Gastroesophageal sphincter (tissue), 4 donors: ENCODE measurements around the gene SLC8A2. TPM values are rescaled to one million over a fixed set of nuclear protein-coding genes. Genes with fewer than 3 reads are reported as not detected.

Experiments used
- ATAC-seq: fragments of 150-250 bp; one replicate; pipeline ENCODE4 v1.9.1; 2016; ENCODE audit warnings: mild to moderate bottlenecking, moderate library complexity
- H3K27ac ChIP-seq, 4 donors: fragments of 200-600 bp; sonication (generic) in 3 of 4; 1 replicate in 3 of 4; 2 replicates in 1 of 4; pipeline ENCODE4 v1.5.1; 2016 to 2019
- H3K27me3 ChIP-seq: fragments of 200-600 bp; sonication (generic); one replicate; pipeline ENCODE4 v1.5.1; 2019
- H3K36me3 ChIP-seq, 2 donors: fragments of 200-600 bp; sonication (generic); one replicate each; pipeline ENCODE4 v1.5.1; 2019; ENCODE audit warnings: control low read depth in 1 of 2
- H3K4me1 ChIP-seq, 3 donors: fragments of 200-600 bp; sonication (generic); 1 replicate in 2 of 3; 2 replicates in 1 of 3; pipeline ENCODE4 v1.5.1; 2016 to 2019; ENCODE audit warnings: control low read depth in 2 of 3
- H3K4me3 ChIP-seq, 2 donors: fragments of 200-600 bp; sonication (generic); one replicate each; pipeline ENCODE4 v1.5.1; 2019; ENCODE audit warnings: mild to moderate bottlenecking in 1 of 2, moderate library complexity in 1 of 2
- H3K9me3 ChIP-seq, 3 donors: fragments of 200-600 bp; sonication (generic); one replicate each; pipeline ENCODE4 v1.5.1; 2017 to 2019; ENCODE audit warnings: control low read depth in 2 of 3
- EP300 ChIP-seq: sonication (generic); formaldehyde crosslinking; IDR thresholded peaks from one replicate; pipeline ENCODE4 v1.6.1; 2017; ENCODE audit warnings: antibody characterized with exemption, mild to moderate bottlenecking
- POLR2A ChIP-seq, 2 donors: fragments of 450-650 bp; IDR thresholded peaks; one replicate each; pipeline ENCODE4 v1.6.1; 2017; ENCODE audit warnings: antibody characterized with exemption in 2 of 2, mild to moderate bottlenecking in 2 of 2, moderate library complexity in 1 of 2
- POLR2AphosphoS5 ChIP-seq: sonication (generic); formaldehyde crosslinking; IDR thresholded peaks from one replicate; pipeline ENCODE4 v1.6.1; 2017; ENCODE audit warnings: antibody characterized with exemption
- WGBS, 2 donors: methylation state at CpG; one replicate each; pipeline ENCODE4 v1.1.5; 2018; ENCODE audit warnings: low coverage in 1 of 2; 5-methylcytosine and 5-hydroxymethylcytosine counted together
- total RNA-seq, 4 donors: library from RNA; depleted of rRNA; stranded (reverse); fragments of >200 nt; gene quantifications; one replicate each; pipeline ENCODE4 v1.1.0, GENCODE V29; 2016
- TF ChIP-seq, protein P1 (sequence below), 4 experiments: fragments of 200-600 bp in 2 of 4; fragments of 450-650 bp in 2 of 4; sonication (generic) in 1 of 4; IDR thresholded peaks; one replicate each; pipeline ENCODE4 v1.5.1; 2017 to 2019; ENCODE audit warnings: antibody characterized with exemption in 4 of 4, mild to moderate bottlenecking in 2 of 4, moderate library complexity in 2 of 4

SLC8A2 gene
- total RNA-seq, 4 donors from 2014 or later = 6.5 to 19.9 (median 9.5) TPM

GRCh38 chr19:47470447-47471195 lies 1.1 kb downstream of the SLC8A2 start:
- Histone ChIP-seq H3K9me3 (no peaks in the 10 kb centered on the region), H3K27ac (peak overlapping the region in 3 of 4 donors; percentile 69 to 76 (median 72))
- WGBS, 2 donors = 15 to 22% methylated on average over 3 to 10 of the region's 13 CpGs

GRCh38 chr19:47469719-47470118 lies 2.0 kb downstream of the SLC8A2 start:
- Histone ChIP-seq H3K4me1 (peaks cover 0 to 47% (median 13%) of the 10 kb centered on the region in 3 donors), H3K27me3 (peaks cover 37% of the 10 kb centered on the region), H3K4me3 (peak overlapping the region in 1 of 2 donors; percentile 4), H3K36me3 (peaks cover 0 to 5% of the 10 kb centered on the region in 2 donors), H3K9me3 (no peaks in the 10 kb centered on the region), H3K27ac (peak overlapping the region in 3 of 4 donors; percentile 11 to 76 (median 54))
- no peak for ATAC-seq
- 12% methylated on average over 5 of the region's 12 CpGs; no CpG with 5 or more reads in 1 of the 2 donors for WGBS, 2 donors
- TF ChIP-seq EP300 = no peak
- no peak for TF ChIP-seq POLR2A (IDR thresholded peaks at IDR 0.05)
- no peak for TF ChIP-seq POLR2AphosphoS5
- TF ChIP-seq, protein P1, sequence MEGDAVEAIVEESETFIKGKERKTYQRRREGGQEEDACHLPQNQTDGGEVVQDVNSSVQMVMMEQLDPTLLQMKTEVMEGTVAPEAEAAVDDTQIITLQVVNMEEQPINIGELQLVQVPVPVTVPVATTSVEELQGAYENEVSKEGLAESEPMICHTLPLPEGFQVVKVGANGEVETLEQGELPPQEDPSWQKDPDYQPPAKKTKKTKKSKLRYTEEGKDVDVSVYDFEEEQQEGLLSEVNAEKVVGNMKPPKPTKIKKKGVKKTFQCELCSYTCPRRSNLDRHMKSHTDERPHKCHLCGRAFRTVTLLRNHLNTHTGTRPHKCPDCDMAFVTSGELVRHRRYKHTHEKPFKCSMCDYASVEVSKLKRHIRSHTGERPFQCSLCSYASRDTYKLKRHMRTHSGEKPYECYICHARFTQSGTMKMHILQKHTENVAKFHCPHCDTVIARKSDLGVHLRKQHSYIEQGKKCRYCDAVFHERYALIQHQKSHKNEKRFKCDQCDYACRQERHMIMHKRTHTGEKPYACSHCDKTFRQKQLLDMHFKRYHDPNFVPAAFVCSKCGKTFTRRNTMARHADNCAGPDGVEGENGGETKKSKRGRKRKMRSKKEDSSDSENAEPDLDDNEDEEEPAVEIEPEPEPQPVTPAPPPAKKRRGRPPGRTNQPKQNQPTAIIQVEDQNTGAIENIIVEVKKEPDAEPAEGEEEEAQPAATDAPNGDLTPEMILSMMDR (IDR thresholded peaks at IDR 0.05) = no peak

More at GRCh38 chr19:47470447-47471195, 1.1 kb downstream of the SLC8A2 start:
- Histone ChIP-seq H3K4me1 (peaks cover 0 to 47% (median 13%) of the 10 kb centered on the region in 3 donors), H3K36me3 (no peaks in the 10 kb centered on the region), H3K4me3 (peak overlapping the region in 1 of 2 donors; percentile 57), H3K27me3 (peaks cover 37% of the 10 kb centered on the region)
- TF ChIP-seq, protein P1 (IDR thresholded peaks at IDR 0.05) = no peak
- TF ChIP-seq POLR2A (IDR thresholded peaks at IDR 0.05) (no peak), POLR2AphosphoS5 (no peak), EP300 (no peak)
- no peak for ATAC-seq

- TF ChIP-seq POLR2A (IDR thresholded peaks at IDR 0.05) (no peak), EP300 (no peak), POLR2AphosphoS5 (no peak)
- TF ChIP-seq, protein P1 (IDR thresholded peaks at IDR 0.05) = no peak
- peaks cover 0 to 47% (median 13%) of the 10 kb centered on the region in 3 donors for H3K4me1 ChIP-seq
- no peak for ATAC-seq
- peaks cover 0 to 5% of the 10 kb centered on the region in 2 donors for H3K36me3 ChIP-seq
- H3K9me3 ChIP-seq = no peaks in the 10 kb centered on the region
- peak overlapping the region in 3 of 4 donors; percentile 11 to 76 (median 54) for H3K27ac ChIP-seq
- peak overlapping the region in 1 of 2 donors; percentile 4 for H3K4me3 ChIP-seq
- no CpG with 5 or more reads among the region's 6 CpGs for WGBS, 2 donors
- peaks cover 37% of the 10 kb centered on the region for H3K27me3 ChIP-seq
These were observed 2.4 kb downstream of the SLC8A2 start for GRCh38 chr19:47469363-47469700.

- Histone ChIP-seq H3K9me3 (no peaks in the 10 kb centered on the region), H3K4me1 (peaks cover 0 to 44% (median 13%) of the 10 kb centered on the region in 3 donors), H3K27ac (peak overlapping the region in 1 of 4 donors; percentile 76), H3K4me3 (no peak overlapping the region), H3K36me3 (peaks cover 0 to 5% of the 10 kb centered on the region in 2 donors), H3K27me3 (peaks cover 35% of the 10 kb centered on the region)
- no peak for ATAC-seq
- TF ChIP-seq EP300 (no peak), POLR2A (IDR thresholded peaks at IDR 0.05) (no peak), POLR2AphosphoS5 (no peak)
- TF ChIP-seq, protein P1 (IDR thresholded peaks at IDR 0.05) = no peak
- 36 to 41% methylated on average over 7 to 9 of the region's 9 CpGs for WGBS, 2 donors
These were observed 3.8 kb downstream of the SLC8A2 start for GRCh38 chr19:47467914-47468313.
